Measurements from ENCODE around the gene IGSF8. TPM values are rescaled to one million over a fixed set of nuclear protein-coding genes. Genes with fewer than 3 reads are reported as not detected.

The IGSF8 gene
- total RNA-seq, 1 donor from 2014 or later, result 42.8 TPM

GRCh38 chr1:160129558-160129957 lies 31.1 kb upstream of the IGSF8 start:
- Histone ChIP-seq H2AFZ (ENCODE audit: low read depth, low read length) (no peak overlapping the region), H3K9ac (ENCODE audit: low read length) (no peak overlapping the region), H3K4me3 (ENCODE audit: insufficient read depth, low read depth, low read length) (no peak overlapping the region), H3K27me3 (ENCODE audit: insufficient read depth, low read length) (peaks cover 18% of the 10 kb centered on the region), H3K4me2 (ENCODE audit: low read length) (no peak overlapping the region), H3K36me3 (ENCODE audit: insufficient read depth, low read length) (no peaks in the 10 kb centered on the region), H3K4me1 (ENCODE audit: insufficient read depth, low read length) (peaks cover 21% of the 10 kb centered on the region), H3K79me2 (ENCODE audit: insufficient read depth, low read length) (no peaks in the 10 kb centered on the region), H3K9me3 (ENCODE audit: insufficient read depth, low read depth, low read length) (no peaks in the 10 kb centered on the region), H4K20me1 (ENCODE audit: insufficient read depth, low read length) (no peaks in the 10 kb centered on the region), H3K27ac (ENCODE audit: low read depth, low read length) (no peak overlapping the region)
- no peak overlapping the region for H3K4me3 Mint-ChIP-seq (ENCODE audit: unreplicated experiment)
- no peak for DNase-seq (ENCODE audit: low read depth)
- H3K36me3 Mint-ChIP-seq (ENCODE audit: low read depth, unreplicated experiment), result peaks cover 6% of the 10 kb centered on the region
- H3K27me3 Mint-ChIP-seq (ENCODE audit: low read depth, unreplicated experiment), result peaks cover 17% of the 10 kb centered on the region
- no peak for FAIRE-seq
- TF ChIP-seq EZH2 (IDR thresholded peaks at IDR 0.05; ENCODE audit: insufficient read depth, low read length), result no peak
- no peak for TF ChIP-seq CTCF (IDR thresholded peaks at IDR 0.05; ENCODE audit: insufficient read depth, low read depth, low read length)
- peaks cover 3% of the 10 kb centered on the region for H3K9me3 Mint-ChIP-seq (ENCODE audit: unreplicated experiment)
- peaks cover 38% of the 10 kb centered on the region for H3K4me1 Mint-ChIP-seq (ENCODE audit: low read depth, unreplicated experiment)
- H3K27ac Mint-ChIP-seq (ENCODE audit: unreplicated experiment), result peak overlapping the region; percentile 0

- FAIRE-seq, result no peak
- peaks cover 43% of the 10 kb centered on the region for H3K4me1 Mint-ChIP-seq (ENCODE audit: low read depth, unreplicated experiment)
Observed at GRCh38 chr1:160129046-160129445, 30.6 kb upstream of the IGSF8 start.

More at GRCh38 chr1:160129046-160129445, 30.6 kb upstream of the IGSF8 start:
- H3K79me2 ChIP-seq (ENCODE audit: insufficient read depth, low read length), result no peaks in the 10 kb centered on the region
- peaks cover 17% of the 10 kb centered on the region for H3K27me3 Mint-ChIP-seq (ENCODE audit: low read depth, unreplicated experiment)
- H3K27ac Mint-ChIP-seq (ENCODE audit: unreplicated experiment), result no peak overlapping the region
- H3K4me3 ChIP-seq (ENCODE audit: insufficient read depth, low read depth, low read length), result no peak overlapping the region
- no peaks in the 10 kb centered on the region for H4K20me1 ChIP-seq (ENCODE audit: insufficient read depth, low read length)
- H3K4me3 Mint-ChIP-seq (ENCODE audit: unreplicated experiment), result no peak overlapping the region
- H3K27ac ChIP-seq (ENCODE audit: low read depth, low read length), result no peak overlapping the region
- peaks cover 6% of the 10 kb centered on the region for H3K36me3 Mint-ChIP-seq (ENCODE audit: low read depth, unreplicated experiment)
- no peak overlapping the region for H3K9ac ChIP-seq (ENCODE audit: low read length)
- H3K36me3 ChIP-seq (ENCODE audit: insufficient read depth, low read length), result no peaks in the 10 kb centered on the region
- H3K27me3 ChIP-seq (ENCODE audit: insufficient read depth, low read length), result peaks cover 18% of the 10 kb centered on the region
- H3K9me3 Mint-ChIP-seq (ENCODE audit: unreplicated experiment), result peaks cover 3% of the 10 kb centered on the region
- TF ChIP-seq CTCF (IDR thresholded peaks at IDR 0.05; ENCODE audit: insufficient read depth, low read depth, low read length) (no peak), EZH2 (IDR thresholded peaks at IDR 0.05; ENCODE audit: insufficient read depth, low read length) (no peak)
- H3K9me3 ChIP-seq (ENCODE audit: insufficient read depth, low read depth, low read length), result no peaks in the 10 kb centered on the region
- DNase-seq (ENCODE audit: low read depth), result peak; percentile 15
- H2AFZ ChIP-seq (ENCODE audit: low read depth, low read length), result no peak overlapping the region
- no peak overlapping the region for H3K4me2 ChIP-seq (ENCODE audit: low read length)
- H3K4me1 ChIP-seq (ENCODE audit: insufficient read depth, low read length), result peaks cover 25% of the 10 kb centered on the region
